Caki2 (cell line): ENCODE measurements around the gene STRN3. TPM values are rescaled to one million over a fixed set of nuclear protein-coding genes. Genes with fewer than 3 reads are reported as not detected.
"Not testable (repeated sequence)": the region's sequence is repeated elsewhere in the genome, so short reads cannot be mapped to it uniquely, and the experiment has no call there.

ENCODE experiments used
- DNase-seq: peaks from one replicate; pipeline ENCODE4 v3.0.0-alpha.2; 2015; ENCODE audit warnings: low read depth
- in situ Hi-C: cut with HindIII; loops from 2 replicates; pipeline ENCODE4 v1.10.0; 2016; ENCODE audit warnings: low sequenced_read_pairs, low pct_unique_long_range_greater_than_20kb, mixed read lengths
- total RNA-seq: library from RNA; depleted of rRNA; stranded (reverse); fragments of >200 nt; shearing (Covaris generic); gene quantifications from 2 replicates; pipeline ENCODE4 v1.2.3, GENCODE V29; 2014; ENCODE audit warnings: low replicate concordance

The STRN3 gene
- total RNA-seq, 1 experiment from 2014 or later = 42.6 TPM

- no peak for DNase-seq
- in situ Hi-C loops = no loop called here
Measured at GRCh38 chr14:31013841-31014240, 12.3 kb downstream of the STRN3 start.

GRCh38 chr14:31010935-31011334 lies 15.2 kb downstream of the STRN3 start:
- DNase-seq = no peak
- in situ Hi-C loops = no loop called here

- in situ Hi-C loops = no loop called here
- no peak for DNase-seq
Measured at GRCh38 chr14:31009836-31010574, 16.2 kb downstream of the STRN3 start.

- no peak for DNase-seq
- in situ Hi-C loops = no loop called here
Measured at GRCh38 chr14:31006703-31007102, 19.5 kb downstream of the STRN3 start.

- DNase-seq, in situ Hi-C loops: not testable (repeated sequence)
Measured at GRCh38 chr14:31004007-31004406, 22.2 kb downstream of the STRN3 start.

- no peak for DNase-seq
- in situ Hi-C loops = no loop called here
Measured at GRCh38 chr14:31003284-31003683, 22.9 kb downstream of the STRN3 start.

GRCh38 chr14:31001339-31001658 lies 24.9 kb downstream of the STRN3 start:
- in situ Hi-C loops = no loop called here
- no peak for DNase-seq

- no peak for DNase-seq
- in situ Hi-C loops = no loop called here
Measured at GRCh38 chr14:31000629-31001338, 25.4 kb downstream of the STRN3 start.

GRCh38 chr14:30999038-30999773 lies 27.0 kb downstream of the STRN3 start:
- in situ Hi-C loops = no loop called here
- DNase-seq = no peak

- in situ Hi-C loops = no loop called here
- DNase-seq = no peak
Measured at GRCh38 chr14:30998100-30998706, 28.0 kb downstream of the STRN3 start.

GRCh38 chr14:30996892-30997659 lies 29.1 kb downstream of the STRN3 start:
- no peak for DNase-seq
- in situ Hi-C loops = no loop called here

GRCh38 chr14:30995689-30996088 lies 30.5 kb downstream of the STRN3 start:
- in situ Hi-C loops = no loop called here
- no peak for DNase-seq

GRCh38 chr14:30994681-30995620 lies 31.2 kb downstream of the STRN3 start:
- in situ Hi-C loops = no loop called here
- DNase-seq = peak; percentile 12

- in situ Hi-C loops = no loop called here
- no peak for DNase-seq
Measured at GRCh38 chr14:30993071-30993470, 33.1 kb downstream of the STRN3 start.

- in situ Hi-C loops = no loop called here
- no peak for DNase-seq
Measured at GRCh38 chr14:30991408-30991807, 34.8 kb downstream of the STRN3 start.

GRCh38 chr14:30990770-30991169 lies 35.4 kb downstream of the STRN3 start:
- DNase-seq = no peak
- in situ Hi-C loops = no loop called here

GRCh38 chr14:30988509-30988908 lies 37.7 kb downstream of the STRN3 start:
- in situ Hi-C loops = no loop called here
- DNase-seq = no peak
